Activated naive CD4-positive, alpha-beta T cell treated with anti-CD3 and anti-CD28 coated beads for 36 hours (primary cell): ENCODE data around the gene NR4A1. TPM values are rescaled to one million over a fixed set of nuclear protein-coding genes. Genes with fewer than 3 reads are reported as not detected.

Experiments
- CTCF ChIA-PET: fragments of 350-600 bp; sonication (Branson Sonifier 250); formaldehyde crosslinking; loops from one replicate; lab custom pipeline; 2021; ENCODE audit warnings: antibody characterized with exemption; lab: Charles Lee
- DNase-seq: peaks from one replicate; pipeline ENCODE4 v3.0.0-alpha.2; 2020
- H3K27ac Mint-ChIP-seq: one replicate; pipeline ENCODE4 v1.8.0; 2021; ENCODE audit warnings: mild to moderate bottlenecking, mixed read lengths
- H3K27me3 Mint-ChIP-seq: one replicate; pipeline ENCODE4 v1.8.0; 2021; ENCODE audit warnings: low read depth, mixed read lengths
- H3K36me3 Mint-ChIP-seq: one replicate; pipeline ENCODE4 v1.8.0; 2021; ENCODE audit warnings: low read depth, mixed read lengths
- H3K4me1 Mint-ChIP-seq: one replicate; pipeline ENCODE4 v1.8.0; 2021; ENCODE audit warnings: low read depth, mixed read lengths
- H3K4me3 Mint-ChIP-seq: one replicate; pipeline ENCODE4 v1.8.0; 2021; ENCODE audit warnings: mild to moderate bottlenecking, moderate library complexity, mixed read lengths
- H3K9me3 Mint-ChIP-seq: one replicate; pipeline ENCODE4 v1.8.0; 2021; ENCODE audit warnings: mixed read lengths
- intact Hi-C: fragments of 100-400 bp; cut with micrococcal nuclease; formaldehyde crosslinking; loops from one replicate; pipeline ENCODE4 v1.15.1; 2023
- total RNA-seq, 2 experiments: library from RNA; stranded (reverse); gene quantifications; one replicate each; pipeline ENCODE4 v1.2.3, GENCODE V29; 2021

NR4A1 gene
- total RNA-seq, 2 experiments from 2014 or later, result 64.2 to 64.8 TPM

DNA sequence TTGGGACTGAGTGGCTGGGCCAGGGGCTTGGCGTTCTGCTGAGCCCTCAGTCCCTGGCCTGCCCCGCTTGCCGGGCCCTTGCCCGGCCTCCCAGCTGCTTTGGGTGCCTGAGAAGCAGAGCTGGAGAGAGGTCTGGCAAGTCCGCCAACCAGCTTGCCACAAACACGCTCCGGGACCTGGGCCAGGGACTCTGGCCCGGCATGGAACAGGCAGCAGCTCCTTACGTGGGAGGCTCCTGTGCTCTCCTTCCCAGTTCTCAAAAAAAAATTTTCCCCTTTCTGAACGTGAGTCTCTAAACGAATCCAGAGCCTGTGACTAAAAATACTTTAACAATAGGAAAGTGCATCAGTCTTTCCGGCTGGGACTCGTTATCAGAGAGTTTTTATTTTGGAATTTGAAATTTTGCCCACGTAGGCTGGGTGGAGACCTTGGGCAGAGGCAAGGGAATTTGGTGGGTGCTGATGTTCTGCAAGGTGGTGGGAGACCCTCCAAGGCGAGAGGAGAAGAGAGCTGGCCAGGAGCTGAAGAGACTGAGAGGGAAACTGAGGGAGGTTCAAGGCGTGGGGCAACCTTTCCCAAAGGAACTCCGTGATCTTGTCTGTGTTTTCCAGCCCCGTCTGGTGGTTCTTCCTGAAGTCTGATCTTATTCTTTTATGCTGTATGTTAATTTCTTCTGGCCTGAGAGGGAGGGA is 6.8 kb upstream of the NR4A1 start:
- no peaks in the 10 kb centered on the region for H3K9me3 Mint-ChIP-seq
- intact Hi-C loops, result no loop called here
- H3K27me3 Mint-ChIP-seq, result no peaks in the 10 kb centered on the region
- peaks cover 51% of the 10 kb centered on the region for H3K4me1 Mint-ChIP-seq
- DNase-seq, result no peak
- CTCF ChIA-PET, result interaction anchor here (12.3 kb wide), 1 partner anchor 18 kb away, joined by 94 read pairs; no protein-coding TSS in a partner anchor
- H3K27ac Mint-ChIP-seq, result no peak overlapping the region
- H3K4me3 Mint-ChIP-seq, result no peak overlapping the region
- peaks cover 2% of the 10 kb centered on the region for H3K36me3 Mint-ChIP-seq

DNA sequence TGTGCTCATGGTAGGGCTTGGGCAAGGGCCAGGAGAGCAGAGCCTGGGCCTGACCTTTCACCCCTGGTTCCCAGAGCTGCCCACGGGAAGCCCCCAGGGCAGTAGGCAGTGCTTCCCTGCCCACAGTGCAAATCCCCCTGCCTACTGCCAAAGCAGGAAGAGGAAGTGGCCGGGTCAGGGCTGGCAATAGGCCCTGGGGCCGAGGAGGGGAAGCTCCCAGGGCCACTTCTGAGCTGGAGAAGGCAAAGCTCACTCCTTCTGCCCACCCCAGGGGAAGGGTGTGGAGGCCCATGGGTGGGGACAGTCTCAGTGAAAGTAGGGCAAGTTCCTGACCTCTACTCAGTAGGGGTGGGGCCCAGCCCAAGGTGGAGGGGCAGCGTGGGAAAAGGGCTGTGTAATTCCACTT is 5.4 kb upstream of the NR4A1 start:
- peaks cover 2% of the 10 kb centered on the region for H3K36me3 Mint-ChIP-seq
- CTCF ChIA-PET, result interaction anchor here (1.0 to 12.3 kb wide), 2 partner anchors 20 to 37 kb away, joined by 3 to 94 read pairs; no protein-coding TSS in a partner anchor
- intact Hi-C loops, result no loop called here
- H3K4me3 Mint-ChIP-seq, result no peak overlapping the region
- H3K9me3 Mint-ChIP-seq, result no peaks in the 10 kb centered on the region
- DNase-seq, result no peak
- peaks cover 50% of the 10 kb centered on the region for H3K4me1 Mint-ChIP-seq
- no peak overlapping the region for H3K27ac Mint-ChIP-seq
- no peaks in the 10 kb centered on the region for H3K27me3 Mint-ChIP-seq

DNA sequence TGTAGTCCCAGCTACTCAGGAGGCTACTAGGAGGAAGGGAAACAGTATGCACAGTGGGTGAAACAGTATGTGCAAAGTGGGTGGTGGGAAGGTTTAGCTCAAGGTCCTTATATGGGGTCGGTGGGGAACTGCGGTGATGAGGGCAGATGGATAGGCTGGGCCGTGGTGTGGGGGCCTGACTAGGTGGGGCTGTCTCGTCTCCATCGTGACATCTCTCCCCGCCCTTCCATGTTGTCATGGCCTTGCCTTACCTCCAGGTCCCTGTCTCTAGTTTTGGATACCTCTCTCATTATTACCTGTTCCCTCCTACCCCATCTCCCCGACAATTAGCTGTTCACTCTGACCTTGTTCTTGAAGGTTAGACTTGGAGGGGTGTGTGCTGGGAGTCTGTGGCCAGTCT is 4.4 kb upstream of the NR4A1 start:
- intact Hi-C loops, result no loop called here
- H3K27ac Mint-ChIP-seq, result no peak overlapping the region
- H3K36me3 Mint-ChIP-seq, result peaks cover 6% of the 10 kb centered on the region

DNA sequence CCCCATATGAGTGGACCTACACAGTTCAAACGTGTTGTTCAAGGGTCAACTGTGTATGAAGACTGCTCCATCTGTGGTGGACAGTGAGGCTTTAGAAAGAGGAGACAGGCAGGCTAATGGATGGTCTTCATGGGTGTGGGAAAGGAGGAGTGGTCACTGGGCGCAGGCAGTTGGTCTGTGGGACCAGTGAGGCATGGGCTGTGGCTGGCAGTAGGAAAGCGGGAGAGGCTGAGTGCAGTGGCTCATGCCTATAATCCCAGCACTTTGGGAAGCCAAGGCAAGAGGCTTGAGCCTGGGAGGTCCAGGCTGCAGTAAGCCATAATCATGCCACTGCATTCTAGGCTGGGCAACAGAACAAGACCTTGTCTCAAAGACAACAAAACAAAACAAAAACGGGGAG is 2.0 kb upstream of the NR4A1 start:
- Mint-ChIP-seq H3K4me3 (no peak overlapping the region), H3K27ac (peak overlapping the region; percentile 14), H3K27me3 (no peaks in the 10 kb centered on the region), H3K36me3 (peaks cover 16% of the 10 kb centered on the region), H3K4me1 (peaks cover 44% of the 10 kb centered on the region), H3K9me3 (no peaks in the 10 kb centered on the region)
- DNase-seq, result no peak
- intact Hi-C loops, result no loop called here
- CTCF ChIA-PET, result interaction anchor here (1.6 kb wide), 1 partner anchor 34 kb away, joined by 5 read pairs; no protein-coding TSS in a partner anchor

More for the DNA sequence above, 4.4 kb upstream of the NR4A1 start:
- Mint-ChIP-seq H3K27me3 (no peaks in the 10 kb centered on the region), H3K4me1 (peaks cover 41% of the 10 kb centered on the region), H3K9me3 (no peaks in the 10 kb centered on the region), H3K4me3 (no peak overlapping the region)
- no peak for DNase-seq
- CTCF ChIA-PET, result interaction anchor here (0.6 to 2.1 kb wide), 4 partner anchors 8 to 23 kb away, joined by 3 to 16 read pairs (median 4); partner anchors contain the start of gene ATG101

DNA sequence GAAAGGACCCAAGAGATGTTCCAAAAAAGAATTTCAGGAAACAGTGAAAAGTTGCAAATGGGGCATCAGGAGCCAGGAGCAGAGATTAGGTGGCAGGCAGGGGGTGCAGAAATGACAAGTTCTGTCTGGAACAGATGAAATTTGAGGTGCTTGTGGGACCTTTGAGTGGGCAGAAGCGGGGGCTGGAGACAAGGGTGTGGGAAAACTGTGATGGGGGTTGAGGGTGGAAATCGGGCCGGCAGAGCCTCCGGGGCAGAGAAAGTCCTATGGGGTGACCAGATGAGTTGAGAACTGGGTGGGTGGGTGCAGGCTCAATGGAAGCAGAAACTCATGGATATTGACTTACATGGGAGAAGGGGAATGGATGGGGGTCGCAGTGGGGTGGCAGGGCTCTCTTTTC is 1.6 kb upstream of the NR4A1 start:
- no peaks in the 10 kb centered on the region for H3K27me3 Mint-ChIP-seq
- intact Hi-C loops, result loop anchor here (2.0 kb wide), 2 partner anchors 43 to 57 kb away; partner anchors contain the start of gene TAMALIN
- peaks cover 46% of the 10 kb centered on the region for H3K4me1 Mint-ChIP-seq
- no peaks in the 10 kb centered on the region for H3K9me3 Mint-ChIP-seq
- H3K27ac Mint-ChIP-seq, result peak overlapping the region; percentile 14
- H3K4me3 Mint-ChIP-seq, result peak overlapping the region; percentile 98
- no peak for DNase-seq
- CTCF ChIA-PET, result interaction anchor here (3.6 kb wide), 1 partner anchor 24 kb away, joined by 47 read pairs; no protein-coding TSS in a partner anchor
- H3K36me3 Mint-ChIP-seq, result peaks cover 16% of the 10 kb centered on the region

DNA sequence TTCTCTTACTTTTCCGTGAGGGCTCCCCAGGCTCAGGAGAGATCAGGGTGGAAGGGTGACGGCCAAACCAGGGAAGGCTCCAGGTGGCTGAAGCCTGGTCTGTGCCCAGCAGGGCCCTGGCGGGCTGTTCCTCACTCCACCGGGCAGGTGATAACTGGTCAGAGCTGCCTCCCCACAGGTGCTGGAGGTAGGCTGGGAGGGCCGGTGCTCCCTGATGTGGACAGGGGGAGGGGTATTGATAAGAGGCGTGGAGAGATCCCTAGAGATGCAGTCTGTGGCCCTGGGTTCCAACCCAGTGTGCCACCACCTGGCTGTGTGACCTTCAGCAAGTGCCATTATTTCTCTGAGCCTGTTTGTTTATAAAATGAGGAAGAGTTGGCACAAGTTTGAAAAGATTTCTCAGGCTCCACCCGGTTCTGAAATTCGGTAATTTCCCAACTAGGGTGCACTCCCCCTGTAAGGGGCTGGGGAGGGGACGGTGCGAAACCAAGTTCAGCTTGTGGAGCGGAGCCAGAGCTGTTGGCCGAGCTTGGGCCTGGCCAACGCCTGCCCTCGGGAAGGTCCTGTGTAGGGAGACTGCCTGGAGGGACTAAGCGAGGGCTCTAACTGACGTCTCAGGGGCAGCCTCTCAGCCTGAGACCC is 1.0 kb upstream of the NR4A1 start:
- CTCF ChIA-PET, result interaction anchor here (0.6 to 3.6 kb wide), 8 partner anchors 11 to 69 kb away, joined by 3 to 47 read pairs (median 6); partner anchors contain the start of gene ATG101
- Mint-ChIP-seq H3K9me3 (no peaks in the 10 kb centered on the region), H3K27ac (peak overlapping the region; percentile 84), H3K4me3 (peak overlapping the region; percentile 98), H3K36me3 (peaks cover 16% of the 10 kb centered on the region), H3K4me1 (peaks cover 47% of the 10 kb centered on the region), H3K27me3 (no peaks in the 10 kb centered on the region)
- intact Hi-C loops, result loop anchor here (2.0 kb wide), 2 partner anchors 43 to 57 kb away; partner anchors contain the start of gene TAMALIN
- DNase-seq, result no peak

DNA sequence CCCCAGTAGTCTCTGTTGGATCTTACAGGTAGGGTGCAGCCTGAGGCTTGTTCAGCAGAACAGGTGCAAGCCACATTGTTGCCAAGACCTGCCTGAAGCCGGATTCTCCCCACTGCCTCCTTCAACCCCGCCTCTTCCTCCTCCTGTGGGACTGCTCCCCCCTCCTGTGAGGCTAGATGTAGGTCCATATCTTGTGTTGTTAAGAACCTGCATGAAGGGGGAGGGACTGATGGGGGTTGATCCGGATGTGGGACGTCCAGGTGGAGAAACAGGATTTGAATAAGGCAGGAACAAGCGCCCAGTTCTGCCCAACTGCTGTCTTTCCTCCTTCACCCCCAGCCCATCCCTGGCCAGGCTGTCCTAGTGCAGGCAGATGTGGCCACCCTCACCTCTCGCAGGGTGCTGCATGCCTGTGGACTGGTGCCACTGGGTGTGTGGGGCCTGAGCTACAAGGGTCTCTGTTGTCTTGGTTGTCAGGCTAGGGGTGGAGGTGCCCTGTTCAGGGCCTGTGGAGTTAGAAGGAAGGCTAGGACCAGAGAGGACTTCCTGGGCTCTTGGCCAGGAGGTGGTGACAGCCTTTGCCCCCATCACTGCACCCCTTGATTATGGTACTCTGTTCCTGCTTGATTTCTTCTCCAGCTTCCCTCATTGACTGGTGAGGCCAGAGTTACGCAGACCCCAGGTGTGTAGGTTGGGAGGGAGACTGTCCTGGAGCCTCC is 1.4 kb downstream of the NR4A1 start:
- intact Hi-C loops, result no loop called here
- Mint-ChIP-seq H3K4me1 (peaks cover 43% of the 10 kb centered on the region), H3K4me3 (peak overlapping the region; percentile 98), H3K9me3 (no peaks in the 10 kb centered on the region), H3K27me3 (no peaks in the 10 kb centered on the region), H3K27ac (peak overlapping the region; percentile 84), H3K36me3 (peaks cover 28% of the 10 kb centered on the region)
- peak; percentile 63 for DNase-seq
- CTCF ChIA-PET, result interaction anchor here (0.5 to 3.6 kb wide), 4 partner anchors 15 to 27 kb away, joined by 3 to 47 read pairs (median 3); no protein-coding TSS in a partner anchor

DNA sequence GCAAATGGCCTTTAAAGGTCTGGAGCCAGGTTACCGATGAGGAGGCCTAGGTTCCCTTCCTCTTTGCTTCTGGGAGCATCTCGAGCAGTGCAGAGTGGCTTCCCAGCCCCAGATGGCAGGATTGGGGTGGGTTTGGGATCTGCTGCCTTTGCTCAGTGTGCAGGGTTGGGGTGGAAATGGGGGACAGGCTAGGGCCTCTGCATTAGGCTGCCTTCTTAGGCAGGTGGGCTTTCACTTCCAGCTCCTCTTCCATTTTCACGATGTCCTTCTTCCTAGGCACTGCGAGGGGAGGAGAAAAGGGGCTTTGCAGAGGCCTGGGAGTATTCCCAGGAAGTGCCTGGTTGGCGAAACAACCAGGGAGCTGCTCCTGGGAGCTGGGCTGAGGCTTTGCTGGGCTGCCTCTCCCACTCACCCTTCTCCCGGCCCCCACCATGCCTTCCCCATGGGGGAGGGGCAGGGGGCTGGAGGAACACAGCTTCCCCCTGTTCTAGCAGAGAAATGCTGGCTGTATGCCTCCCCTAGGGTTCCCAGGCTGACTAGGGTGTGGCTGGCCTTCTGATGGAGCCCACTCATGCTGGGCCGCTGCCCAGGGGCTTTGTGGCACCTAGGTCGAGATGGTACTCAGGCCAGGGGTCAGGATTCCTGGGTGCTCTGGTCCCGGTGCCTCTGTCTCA is 2.4 kb downstream of the NR4A1 start:
- Mint-ChIP-seq H3K4me3 (peak overlapping the region; percentile 98), H3K4me1 (peaks cover 43% of the 10 kb centered on the region), H3K36me3 (peaks cover 34% of the 10 kb centered on the region), H3K27ac (peak overlapping the region; percentile 18), H3K9me3 (no peaks in the 10 kb centered on the region), H3K27me3 (no peaks in the 10 kb centered on the region)
- intact Hi-C loops, result no loop called here
- DNase-seq, result no peak
- CTCF ChIA-PET, result interaction anchor here (0.8 to 1.2 kb wide), 2 partner anchors 17 to 28 kb away, joined by 3 read pairs; no protein-coding TSS in a partner anchor

DNA sequence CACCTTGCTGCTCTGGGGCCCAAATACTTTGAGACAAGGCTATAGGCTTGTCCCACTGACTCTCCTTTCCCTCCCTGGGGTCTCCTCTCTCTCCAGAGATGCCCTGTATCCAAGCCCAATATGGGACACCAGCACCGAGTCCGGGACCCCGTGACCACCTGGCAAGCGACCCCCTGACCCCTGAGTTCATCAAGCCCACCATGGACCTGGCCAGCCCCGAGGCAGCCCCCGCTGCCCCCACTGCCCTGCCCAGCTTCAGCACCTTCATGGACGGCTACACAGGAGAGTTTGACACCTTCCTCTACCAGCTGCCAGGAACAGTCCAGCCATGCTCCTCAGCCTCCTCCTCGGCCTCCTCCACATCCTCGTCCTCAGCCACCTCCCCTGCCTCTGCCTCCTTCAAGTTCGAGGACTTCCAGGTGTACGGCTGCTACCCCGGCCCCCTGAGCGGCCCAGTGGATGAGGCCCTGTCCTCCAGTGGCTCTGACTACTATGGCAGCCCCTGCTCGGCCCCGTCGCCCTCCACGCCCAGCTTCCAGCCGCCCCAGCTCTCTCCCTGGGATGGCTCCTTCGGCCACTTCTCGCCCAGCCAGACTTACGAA is 3.1 kb downstream of the NR4A1 start:
- intact Hi-C loops, result no loop called here
- H3K36me3 Mint-ChIP-seq, result peaks cover 36% of the 10 kb centered on the region
- H3K4me3 Mint-ChIP-seq, result no peak overlapping the region
- DNase-seq, result no peak
- no peak overlapping the region for H3K27ac Mint-ChIP-seq
- H3K4me1 Mint-ChIP-seq, result peaks cover 41% of the 10 kb centered on the region
- CTCF ChIA-PET, result interaction anchor here (0.6 to 1.7 kb wide), 5 partner anchors 14 to 32 kb away, joined by 3 to 10 read pairs (median 3); no protein-coding TSS in a partner anchor
- H3K27me3 Mint-ChIP-seq, result no peaks in the 10 kb centered on the region
- no peaks in the 10 kb centered on the region for H3K9me3 Mint-ChIP-seq

DNA sequence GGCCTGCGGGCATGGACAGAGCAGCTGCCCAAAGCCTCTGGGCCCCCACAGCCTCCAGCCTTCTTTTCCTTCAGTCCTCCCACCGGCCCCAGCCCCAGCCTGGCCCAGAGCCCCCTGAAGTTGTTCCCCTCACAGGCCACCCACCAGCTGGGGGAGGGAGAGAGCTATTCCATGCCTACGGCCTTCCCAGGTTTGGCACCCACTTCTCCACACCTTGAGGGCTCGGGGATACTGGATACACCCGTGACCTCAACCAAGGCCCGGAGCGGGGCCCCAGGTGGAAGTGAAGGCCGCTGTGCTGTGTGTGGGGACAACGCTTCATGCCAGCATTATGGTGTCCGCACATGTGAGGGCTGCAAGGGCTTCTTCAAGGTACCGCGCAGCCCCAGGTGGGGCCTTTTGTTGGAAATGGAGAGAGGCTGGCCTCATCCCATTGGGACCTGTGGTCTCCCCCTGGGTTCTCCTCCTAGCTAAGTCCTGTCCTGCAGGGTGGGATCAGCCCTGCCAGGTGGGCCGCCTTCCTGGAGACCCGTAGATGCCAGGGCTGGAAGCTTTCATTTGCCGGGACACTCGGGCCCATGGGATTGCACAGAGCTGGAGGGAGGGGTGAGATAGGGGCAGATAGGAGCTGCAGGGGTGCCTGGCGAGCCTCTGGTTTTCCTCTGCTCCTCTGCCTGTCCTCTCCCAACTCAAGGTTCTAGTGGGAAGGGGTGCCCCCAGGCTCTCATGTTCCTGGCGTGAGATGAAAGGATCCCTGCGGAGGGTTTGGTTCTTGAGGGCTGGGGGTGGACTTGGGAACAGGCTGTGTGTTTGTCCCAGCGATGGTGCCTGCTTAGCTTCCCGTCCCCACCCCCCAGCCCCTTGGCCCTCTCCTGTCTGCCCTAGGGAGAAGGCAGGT is 3.8 kb downstream of the NR4A1 start:
- Mint-ChIP-seq H3K4me1 (peaks cover 33% of the 10 kb centered on the region), H3K27ac (no peak overlapping the region), H3K27me3 (no peaks in the 10 kb centered on the region), H3K9me3 (no peaks in the 10 kb centered on the region), H3K4me3 (no peak overlapping the region), H3K36me3 (peaks cover 36% of the 10 kb centered on the region)
- intact Hi-C loops, result no loop called here
- no peak for DNase-seq
- CTCF ChIA-PET, result interaction anchor here (0.6 to 1.7 kb wide), 4 partner anchors 13 to 33 kb away, joined by 3 to 10 read pairs (median 4); no protein-coding TSS in a partner anchor
